Esophagus muscularis mucosa (tissue), 3 donors: ENCODE data around the gene SPAG16.

Experiments
- POLR2AphosphoS5 ChIP-seq, 2 donors: sonication (generic); formaldehyde crosslinking; IDR thresholded peaks; one replicate each; pipeline ENCODE4 v1.6.1; 2017; ENCODE audit warnings: antibody characterized with exemption in 2 of 2
- TF ChIP-seq, protein P1 (sequence below), 3 experiments: fragments of 200-600 bp in 2 of 3; fragments of 450-650 bp in 1 of 3; sonication (generic) in 2 of 3; IDR thresholded peaks; one replicate each; pipeline ENCODE4 v1.5.1; 2017 to 2019; ENCODE audit warnings: antibody characterized with exemption in 3 of 3, mild to moderate bottlenecking in 2 of 3, moderate library complexity in 1 of 3

DNA sequence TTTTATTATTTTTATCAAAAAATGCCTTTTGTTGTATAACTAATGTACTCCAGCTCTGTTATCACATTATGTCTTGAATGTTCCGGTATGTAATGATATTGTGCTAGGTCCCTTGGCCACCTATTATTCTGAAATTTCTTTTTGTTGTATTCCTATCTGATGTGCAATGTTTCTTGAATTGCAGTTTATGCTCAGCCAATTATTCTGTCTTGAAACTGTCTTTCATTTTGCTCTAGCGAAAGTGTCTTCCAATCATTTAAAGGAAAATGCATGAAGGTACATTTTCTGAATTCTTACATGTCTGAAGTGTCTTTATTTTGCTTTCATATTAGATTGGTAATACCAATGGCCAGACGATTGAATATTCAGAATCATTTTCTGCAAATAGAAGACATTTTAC is 277.5 kb downstream of the SPAG16 start:
- TF ChIP-seq, protein P1, sequence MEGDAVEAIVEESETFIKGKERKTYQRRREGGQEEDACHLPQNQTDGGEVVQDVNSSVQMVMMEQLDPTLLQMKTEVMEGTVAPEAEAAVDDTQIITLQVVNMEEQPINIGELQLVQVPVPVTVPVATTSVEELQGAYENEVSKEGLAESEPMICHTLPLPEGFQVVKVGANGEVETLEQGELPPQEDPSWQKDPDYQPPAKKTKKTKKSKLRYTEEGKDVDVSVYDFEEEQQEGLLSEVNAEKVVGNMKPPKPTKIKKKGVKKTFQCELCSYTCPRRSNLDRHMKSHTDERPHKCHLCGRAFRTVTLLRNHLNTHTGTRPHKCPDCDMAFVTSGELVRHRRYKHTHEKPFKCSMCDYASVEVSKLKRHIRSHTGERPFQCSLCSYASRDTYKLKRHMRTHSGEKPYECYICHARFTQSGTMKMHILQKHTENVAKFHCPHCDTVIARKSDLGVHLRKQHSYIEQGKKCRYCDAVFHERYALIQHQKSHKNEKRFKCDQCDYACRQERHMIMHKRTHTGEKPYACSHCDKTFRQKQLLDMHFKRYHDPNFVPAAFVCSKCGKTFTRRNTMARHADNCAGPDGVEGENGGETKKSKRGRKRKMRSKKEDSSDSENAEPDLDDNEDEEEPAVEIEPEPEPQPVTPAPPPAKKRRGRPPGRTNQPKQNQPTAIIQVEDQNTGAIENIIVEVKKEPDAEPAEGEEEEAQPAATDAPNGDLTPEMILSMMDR (IDR thresholded peaks at IDR 0.05), result no peak
- no peak for TF ChIP-seq POLR2AphosphoS5 (IDR thresholded peaks at IDR 0.05)
